CD4-positive, alpha-beta T cell (primary cell): Measurements from ENCODE around the gene ZNF564. TPM values are rescaled to one million over a fixed set of nuclear protein-coding genes. Genes with fewer than 3 reads are reported as not detected.
A peak's percentile ranks its signal among the peaks of the same experiment; 100 is the strongest.
"Not testable (repeated sequence)": the region's sequence is repeated elsewhere in the genome, so short reads cannot be mapped to it uniquely, and the experiment has no call there.

Source experiments
- ATAC-seq: fragments of 200-7000 bp; cut with Tn5 transposase; one replicate; pipeline ENCODE4 v1.10.0; 2022; ENCODE audit warnings: mild to moderate bottlenecking; ENCODE audit not compliant: poor library complexity
- CTCF ChIA-PET: fragments of 350-600 bp; sonication (Branson Sonifier 250); formaldehyde crosslinking; loops from one replicate; lab custom pipeline; 2021; ENCODE audit warnings: antibody characterized with exemption, inconsistent platforms; lab: Charles Lee
- POLR2A ChIA-PET: fragments of 350-600 bp; sonication (Branson Sonifier 250); formaldehyde crosslinking; loops from one replicate; lab custom pipeline; 2021; ENCODE audit warnings: antibody characterized with exemption, inconsistent platforms; lab: Charles Lee
- DNase-seq, 14 experiments: peaks; one replicate each; pipeline ENCODE4 v3.0.0-alpha.2; 2013 to 2020; ENCODE audit warnings: mixed read lengths in 2 of 14
- H3K27ac ChIP-seq, 2 donors: one replicate each; pipeline versions ENCODE4 v1.5.1 to v1.7.0; 2013; ENCODE audit warnings: low read length in 2 of 2, low read depth in 1 of 2, mild to moderate bottlenecking in 1 of 2
- H3K27me3 ChIP-seq, 2 experiments: 1 replicate in 1 of 2; 2 replicates in 1 of 2; pipeline versions ENCODE4 v1.6.1 to v1.7.0; 2013; ENCODE audit warnings: low read length in 2 of 2, control low read depth in 1 of 2, mild to moderate bottlenecking in 1 of 2, moderate library complexity in 1 of 2; ENCODE audit not compliant: insufficient read depth in 2 of 2, control insufficient read depth in 1 of 2
- H3K36me3 ChIP-seq: one replicate; pipeline ENCODE4 v1.6.1; 2013; ENCODE audit warnings: low read length, control low read depth; ENCODE audit not compliant: insufficient read depth
- H3K4me1 ChIP-seq: one replicate; pipeline ENCODE4 v1.6.1; 2013; ENCODE audit warnings: low read length, control low read depth; ENCODE audit not compliant: insufficient read depth
- H3K4me3 ChIP-seq: one replicate; pipeline ENCODE4 v1.5.1; 2013; ENCODE audit warnings: mild to moderate bottlenecking, low read length, moderate library complexity
- H3K9me3 ChIP-seq, 2 experiments: 1 replicate in 1 of 2; 2 replicates in 1 of 2; pipeline versions ENCODE4 v1.6.1 to v1.7.0; 2013; ENCODE audit warnings: low read length in 2 of 2, mild to moderate bottlenecking in 2 of 2, control low read depth in 1 of 2, moderate library complexity in 1 of 2; ENCODE audit not compliant: control insufficient read depth in 1 of 2, insufficient read depth in 1 of 2
- H3K27ac Mint-ChIP-seq: one replicate; pipeline ENCODE4 v1.8.0; 2020; ENCODE audit warnings: mixed read lengths
- H3K27me3 Mint-ChIP-seq: one replicate; pipeline ENCODE4 v1.8.0; 2021; ENCODE audit warnings: mixed read lengths
- H3K36me3 Mint-ChIP-seq: one replicate; pipeline ENCODE4 v1.8.0; 2021; ENCODE audit warnings: low read depth, mixed read lengths
- H3K4me1 Mint-ChIP-seq: one replicate; pipeline ENCODE4 v1.8.0; 2021; ENCODE audit warnings: low read depth, mixed read lengths
- H3K4me3 Mint-ChIP-seq: one replicate; pipeline ENCODE4 v1.8.0; 2020; ENCODE audit warnings: mild to moderate bottlenecking, mixed read lengths
- H3K9me3 Mint-ChIP-seq: one replicate; pipeline ENCODE4 v1.8.0; 2020; ENCODE audit warnings: mixed read lengths
- intact Hi-C, 2 experiments: fragments of 100-400 bp; cut with DNase I in 1 of 2; cut with micrococcal nuclease in 1 of 2; formaldehyde crosslinking; loops; one replicate each; pipeline versions ENCODE4 v1.15.1 to v1.9.0; 2023 to 2025; cut with DNase I, micrococcal nuclease
- total RNA-seq, 174 experiments: library from RNA in 2 of 174; stranded (reverse) in 2 of 174; gene quantifications; one replicate each; pipeline ENCODE4 v1.2.3 and lab custom pipeline; 2021 to 2026
- TF ChIP-seq, protein P1 (sequence below): fragments of 200-600 bp; IDR thresholded peaks from one replicate; pipeline ENCODE4 v1.8.0; 2022; ENCODE audit warnings: antibody characterized with exemption, mild to moderate bottlenecking

ZNF564 gene
- total RNA-seq, 2 experiments from 2014 or later: 17.3 to 18.0 TPM

DNA sequence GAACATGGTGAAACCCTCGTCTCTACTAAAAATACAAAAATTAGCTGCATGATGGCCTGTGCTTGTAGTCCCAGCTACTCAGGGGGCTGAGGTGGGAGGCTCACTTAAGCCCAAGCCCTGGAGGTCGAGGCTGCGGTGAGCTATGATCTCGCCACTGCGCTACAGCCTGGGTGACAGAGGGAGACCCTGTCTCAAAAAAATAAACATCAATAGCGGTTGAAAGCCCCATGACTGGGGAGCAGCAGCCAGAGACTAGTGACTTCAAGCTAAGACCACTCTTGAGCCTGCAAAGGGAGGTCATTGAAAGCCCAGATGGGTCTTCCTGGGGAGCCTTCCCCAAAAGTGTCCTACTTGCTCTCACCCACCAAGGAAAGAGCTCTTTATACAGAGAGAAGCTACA, 54.8 kb downstream of the ZNF564 start:
- CTCF ChIA-PET: interaction anchor here (1.8 to 1.9 kb wide), 2 partner anchors 18 to 164 kb away, joined by 9 to 11 read pairs; partner anchors contain the start of gene ZNF563
- Mint-ChIP-seq H3K4me1 (peaks cover 12% of the 10 kb centered on the region), H3K9me3 (no peaks in the 10 kb centered on the region), H3K27ac (no peak overlapping the region), H3K36me3 (no peaks in the 10 kb centered on the region), H3K4me3 (no peak overlapping the region), H3K27me3 (no peaks in the 10 kb centered on the region)
- Histone ChIP-seq H3K27me3 (no peaks in the 10 kb centered on the region), H3K36me3 (no peaks in the 10 kb centered on the region), H3K4me1 (peaks cover 13% of the 10 kb centered on the region), H3K4me3 (no peak overlapping the region), H3K9me3 (no peaks in the 10 kb centered on the region), H3K27ac (no peak overlapping the region)
- ATAC-seq (no peak), DNase-seq (no peak)
- intact Hi-C loops: loop anchor here in 1 of 2 experiments (5.0 kb wide), 2 partner anchors 51 to 171 kb away; partner anchors contain the start of genes MAN2B1 and WDR83
- TF ChIP-seq, protein P1, sequence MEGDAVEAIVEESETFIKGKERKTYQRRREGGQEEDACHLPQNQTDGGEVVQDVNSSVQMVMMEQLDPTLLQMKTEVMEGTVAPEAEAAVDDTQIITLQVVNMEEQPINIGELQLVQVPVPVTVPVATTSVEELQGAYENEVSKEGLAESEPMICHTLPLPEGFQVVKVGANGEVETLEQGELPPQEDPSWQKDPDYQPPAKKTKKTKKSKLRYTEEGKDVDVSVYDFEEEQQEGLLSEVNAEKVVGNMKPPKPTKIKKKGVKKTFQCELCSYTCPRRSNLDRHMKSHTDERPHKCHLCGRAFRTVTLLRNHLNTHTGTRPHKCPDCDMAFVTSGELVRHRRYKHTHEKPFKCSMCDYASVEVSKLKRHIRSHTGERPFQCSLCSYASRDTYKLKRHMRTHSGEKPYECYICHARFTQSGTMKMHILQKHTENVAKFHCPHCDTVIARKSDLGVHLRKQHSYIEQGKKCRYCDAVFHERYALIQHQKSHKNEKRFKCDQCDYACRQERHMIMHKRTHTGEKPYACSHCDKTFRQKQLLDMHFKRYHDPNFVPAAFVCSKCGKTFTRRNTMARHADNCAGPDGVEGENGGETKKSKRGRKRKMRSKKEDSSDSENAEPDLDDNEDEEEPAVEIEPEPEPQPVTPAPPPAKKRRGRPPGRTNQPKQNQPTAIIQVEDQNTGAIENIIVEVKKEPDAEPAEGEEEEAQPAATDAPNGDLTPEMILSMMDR: no peak
- POLR2A ChIA-PET: interaction anchor here (0.6 to 2.1 kb wide), 4 partner anchors 12 to 54 kb away, joined by 3 to 17 read pairs (median 6); partner anchors contain the start of genes ZNF564 and ZNF709

DNA sequence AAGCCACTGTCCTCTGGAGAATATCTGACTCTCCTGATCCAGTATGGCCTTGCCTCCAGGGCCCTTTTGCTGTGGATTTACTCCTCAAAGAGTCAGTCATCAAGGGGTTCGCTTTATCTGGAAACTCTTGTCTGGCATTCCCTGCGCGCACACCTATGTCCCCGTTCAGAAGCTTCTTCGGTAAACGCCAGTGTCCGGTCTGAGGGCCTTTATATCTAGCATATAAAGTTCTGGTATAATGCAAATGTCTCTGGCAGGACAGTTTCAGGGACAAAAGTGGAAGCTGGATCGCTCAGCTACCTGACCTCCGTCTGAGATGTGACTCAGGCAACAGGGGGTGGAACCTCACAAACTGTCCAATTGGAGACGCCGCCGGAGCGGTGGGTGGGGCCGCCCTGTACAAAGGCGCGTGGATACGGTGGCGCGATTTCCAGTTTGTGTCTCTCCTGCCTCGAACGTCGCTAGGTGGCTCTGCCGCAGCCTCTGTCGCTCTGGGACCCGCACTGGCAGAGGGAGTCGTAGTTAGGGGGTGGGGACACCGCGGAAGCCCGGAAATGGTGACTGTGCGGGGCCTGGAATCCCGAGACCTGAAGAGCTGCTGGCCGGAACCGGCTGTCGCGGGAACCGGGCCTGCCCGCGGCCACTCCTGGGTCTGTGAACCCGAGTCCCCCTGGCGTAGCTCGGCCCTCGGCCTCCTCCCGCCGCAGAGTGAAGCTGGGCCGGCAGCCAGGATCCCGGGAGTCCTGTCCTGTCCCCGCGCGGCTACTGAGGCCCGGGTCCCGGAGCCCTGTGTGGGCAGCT, 56.1 kb downstream of the ZNF564 start:
- peak; percentile 99 for ATAC-seq
- ChIA-PET CTCF (interaction anchor here (0.6 to 1.9 kb wide), 11 partner anchors 11 to 1214 kb away, joined by 3 to 20 read pairs (median 4); partner anchors contain the start of genes MAN2B1, WDR83, ZNF442 and ZNF563), POLR2A (interaction anchor here (0.6 to 2.1 kb wide), 12 partner anchors 10 to 506 kb away, joined by 3 to 17 read pairs (median 4); partner anchors contain the start of genes ZNF136, ZNF443, ZNF563 and ZNF564)
- Mint-ChIP-seq H3K27me3 (no peaks in the 10 kb centered on the region), H3K4me3 (peak overlapping the region; percentile 91), H3K27ac (peak overlapping the region; percentile 42), H3K4me1 (peaks cover 12% of the 10 kb centered on the region), H3K9me3 (no peaks in the 10 kb centered on the region), H3K36me3 (no peaks in the 10 kb centered on the region)
- no peaks in the 10 kb centered on the region for H3K36me3 ChIP-seq
- TF ChIP-seq, protein P1: peak; percentile 47
- DNase-seq: peak; percentile 85 to 97 (median 91)
- no peaks in the 10 kb centered on the region for H3K9me3 ChIP-seq
- peak overlapping the region; percentile 63 to 68 for H3K27ac ChIP-seq
- H3K4me3 ChIP-seq: peak overlapping the region; percentile 67
- H3K4me1 ChIP-seq: peaks cover 13% of the 10 kb centered on the region
- no peaks in the 10 kb centered on the region for H3K27me3 ChIP-seq
- intact Hi-C loops: loop anchor here (1.0 to 5.0 kb wide), 4 partner anchors 11 to 172 kb away; partner anchors contain the start of genes MAN2B1 (in 1 of the 2), WDR83 (in 1 of the 2), ZNF443 (in 1 of the 2) and ZNF709 (in 1 of the 2)

DNA sequence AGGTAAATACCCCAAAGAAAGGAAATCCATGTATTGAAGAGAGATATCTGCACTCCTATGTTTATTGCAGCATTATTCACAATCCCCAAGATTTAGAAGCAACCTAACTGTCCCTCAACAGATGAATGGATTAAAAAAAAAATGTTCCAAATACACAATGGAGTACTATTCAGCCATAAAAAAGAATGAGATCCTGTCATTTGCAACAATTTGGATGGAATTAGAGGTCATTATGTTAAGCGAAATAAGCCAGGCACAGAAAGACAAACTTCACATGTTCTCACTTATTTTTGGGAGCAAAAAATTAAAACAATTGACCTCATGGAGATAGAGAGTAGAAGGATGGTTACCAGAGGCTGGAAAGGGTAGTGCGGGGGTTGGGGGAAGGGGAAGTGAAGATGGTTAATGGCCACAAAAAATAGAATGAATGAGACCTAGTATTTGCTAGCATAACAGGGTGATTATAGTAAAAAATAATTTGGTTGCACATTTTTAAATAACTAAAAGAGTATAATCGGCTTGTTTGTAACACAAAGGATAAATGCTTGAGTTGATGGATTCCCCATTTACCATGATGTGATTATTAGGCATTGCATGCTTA, 56.9 kb downstream of the ZNF564 start:
- H3K4me1 Mint-ChIP-seq: peaks cover 12% of the 10 kb centered on the region
- H3K36me3 Mint-ChIP-seq: no peaks in the 10 kb centered on the region
- H3K27me3 Mint-ChIP-seq: no peaks in the 10 kb centered on the region
- peaks cover 13% of the 10 kb centered on the region for H3K4me1 ChIP-seq
- no peaks in the 10 kb centered on the region for H3K9me3 ChIP-seq
- POLR2A ChIA-PET: interaction anchor here (0.6 to 2.1 kb wide), 8 partner anchors 9 to 506 kb away, joined by 3 to 17 read pairs (median 5); partner anchors contain the start of genes ZNF136, ZNF443, ZNF563 and ZNF564
- no peaks in the 10 kb centered on the region for H3K36me3 ChIP-seq
- H3K4me3 ChIP-seq: no peak overlapping the region
- CTCF ChIA-PET: interaction anchor here (0.6 to 1.9 kb wide), 6 partner anchors 10 to 161 kb away, joined by 3 to 20 read pairs (median 7); partner anchors contain the start of genes ZNF442, ZNF563 and ZNF709
- no peak for DNase-seq
- H3K9me3 Mint-ChIP-seq: no peaks in the 10 kb centered on the region
- ATAC-seq: no peak
- TF ChIP-seq, protein P1: no peak
- intact Hi-C loops: loop anchor here in 1 of 2 experiments (2.0 kb wide), 1 partner anchor 54 kb away; the partner anchor contains the start of gene ZNF443
- H3K27ac ChIP-seq: no peak overlapping the region
- H3K27ac Mint-ChIP-seq: no peak overlapping the region
- H3K4me3 Mint-ChIP-seq: peak overlapping the region; percentile 20
- no peaks in the 10 kb centered on the region for H3K27me3 ChIP-seq

DNA sequence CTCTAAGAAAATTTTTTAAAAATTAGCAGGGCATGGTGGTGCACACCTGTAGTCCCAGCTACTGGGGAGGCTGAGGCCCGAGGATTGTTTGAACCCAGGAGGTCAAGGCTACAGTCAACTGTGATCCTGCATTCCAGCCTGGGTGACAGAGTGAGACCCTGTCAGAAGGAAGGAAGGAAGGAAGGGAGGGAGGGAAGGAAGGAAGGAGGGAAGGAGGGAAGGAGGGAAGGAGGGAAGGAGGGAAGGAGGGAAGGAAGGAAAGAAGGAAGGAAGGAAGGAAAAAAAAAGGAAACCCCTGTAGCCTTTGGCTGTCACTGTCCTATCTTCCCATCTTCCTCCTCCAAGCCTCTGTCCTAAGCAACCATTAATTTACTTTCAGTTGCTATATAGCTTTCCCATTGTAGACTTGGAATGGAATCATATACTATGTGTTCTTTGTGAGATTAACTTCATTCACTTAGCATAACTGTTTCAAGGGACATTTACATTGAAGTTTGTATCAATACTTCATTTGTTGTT, 65.0 kb downstream of the ZNF564 start:
- H3K4me3 ChIP-seq, ATAC-seq, H3K9me3 Mint-ChIP-seq, H3K36me3 Mint-ChIP-seq, H3K27me3 ChIP-seq, intact Hi-C loops, H3K9me3 ChIP-seq, H3K36me3 ChIP-seq, DNase-seq, H3K27ac ChIP-seq, H3K27ac Mint-ChIP-seq, H3K27me3 Mint-ChIP-seq: not testable (repeated sequence)
- ChIA-PET POLR2A (interaction anchor here (2.5 kb wide), 1 partner anchor 9 kb away, joined by 17 read pairs; no protein-coding TSS in a partner anchor), CTCF (interaction anchor here (0.7 kb wide), 2 partner anchors 63 to 275 kb away, joined by 3 read pairs; no protein-coding TSS in a partner anchor)
- H3K4me1 ChIP-seq: peaks cover 37% of the 10 kb centered on the region
- H3K4me1 Mint-ChIP-seq: peaks cover 33% of the 10 kb centered on the region
- H3K4me3 Mint-ChIP-seq: peak overlapping the region; percentile 60
